HEK293 (cell line): ENCODE results near the gene CSRP1.
A peak's percentile ranks its signal among the peaks of the same experiment; 100 is the strongest.

Experiments
- GLI4 ChIP-seq: fragments of 450-650 bp; formaldehyde crosslinking; IDR thresholded peaks from 2 replicates; pipeline ENCODE4 v1.5.1; 2016; ENCODE audit warnings: missing biosample characterization, missing genetic modification characterization
- GLIS2 ChIP-seq: fragments of 450-650 bp; formaldehyde crosslinking; IDR thresholded peaks from 2 replicates; pipeline ENCODE4 v1.5.1; 2016; ENCODE audit warnings: missing biosample characterization, missing genetic modification characterization
- IKZF3 ChIP-seq: fragments of 450-650 bp; IDR thresholded peaks from 2 replicates; pipeline ENCODE4 v1.5.0; 2018; ENCODE audit warnings: missing biosample characterization, mild to moderate bottlenecking, missing genetic modification characterization, moderate library complexity
- OSR2 ChIP-seq: fragments of 450-650 bp; formaldehyde crosslinking; IDR thresholded peaks from 2 replicates; pipeline ENCODE4 v1.5.1; 2016; ENCODE audit warnings: missing biosample characterization, missing genetic modification characterization
- OVOL3 ChIP-seq: fragments of 450-650 bp; formaldehyde crosslinking; IDR thresholded peaks from 2 replicates; pipeline ENCODE4 v1.5.1; 2016; ENCODE audit warnings: missing biosample characterization, missing genetic modification characterization
- PRDM10 ChIP-seq: fragments of 450-650 bp; formaldehyde crosslinking; IDR thresholded peaks from 2 replicates; pipeline ENCODE4 v1.5.1; 2016; ENCODE audit warnings: missing biosample characterization, missing genetic modification characterization
- SP7 ChIP-seq: fragments of 450-650 bp; formaldehyde crosslinking; IDR thresholded peaks from 2 replicates; pipeline ENCODE4 v1.5.1; 2016; ENCODE audit warnings: missing biosample characterization, missing genetic modification characterization
- TRIM28 ChIP-seq: IDR thresholded peaks from 2 replicates; pipeline ENCODE4 v1.6.1; 2011; ENCODE audit warnings: low read length, control low read depth, borderline replicate concordance
- WT1 ChIP-seq: fragments of 450-650 bp; formaldehyde crosslinking; IDR thresholded peaks from 2 replicates; pipeline ENCODE4 v1.5.1; 2016; ENCODE audit warnings: missing biosample characterization, missing genetic modification characterization
- ZBTB17 ChIP-seq: fragments of 450-650 bp; formaldehyde crosslinking; IDR thresholded peaks from 2 replicates; pipeline ENCODE4 v1.5.1; 2016; ENCODE audit warnings: missing biosample characterization, missing genetic modification characterization
- ZBTB21 ChIP-seq: fragments of 450-650 bp; formaldehyde crosslinking; IDR thresholded peaks from 2 replicates; pipeline ENCODE4 v1.5.1; 2017; ENCODE audit warnings: missing biosample characterization, missing genetic modification characterization
- ZBTB48 ChIP-seq: fragments of 450-650 bp; formaldehyde crosslinking; IDR thresholded peaks from 2 replicates; pipeline ENCODE4 v1.5.1; 2016; ENCODE audit warnings: missing biosample characterization, missing genetic modification characterization
- ZNF10 ChIP-seq: fragments of 450-650 bp; formaldehyde crosslinking; IDR thresholded peaks from 2 replicates; pipeline ENCODE4 v1.5.1; 2017; ENCODE audit warnings: missing biosample characterization, missing genetic modification characterization
- ZNF112 ChIP-seq: fragments of 450-650 bp; formaldehyde crosslinking; IDR thresholded peaks from 2 replicates; pipeline ENCODE4 v1.5.0; 2017; ENCODE audit warnings: missing biosample characterization, missing genetic modification characterization
- ZNF132 ChIP-seq: fragments of 450-650 bp; formaldehyde crosslinking; IDR thresholded peaks from 2 replicates; pipeline ENCODE4 v1.5.1; 2017; ENCODE audit warnings: missing biosample characterization, missing genetic modification characterization, borderline replicate concordance
- ZNF138 ChIP-seq: fragments of 450-650 bp; formaldehyde crosslinking; IDR thresholded peaks from 2 replicates; pipeline ENCODE4 v1.5.1; 2016; ENCODE audit warnings: missing biosample characterization, missing genetic modification characterization, borderline replicate concordance
- ZNF19 ChIP-seq: fragments of 450-650 bp; formaldehyde crosslinking; IDR thresholded peaks from 2 replicates; pipeline ENCODE4; 2016; ENCODE audit warnings: missing biosample characterization, missing genetic modification characterization, low read depth
- ZNF211 ChIP-seq: fragments of 450-650 bp; formaldehyde crosslinking; IDR thresholded peaks from 2 replicates; pipeline ENCODE4 v1.5.1; 2016; ENCODE audit warnings: low read depth, missing biosample characterization, missing genetic modification characterization
- ZNF24 ChIP-seq: fragments of 450-650 bp; formaldehyde crosslinking; IDR thresholded peaks from 2 replicates; pipeline ENCODE4 v1.5.1; 2016; ENCODE audit warnings: missing biosample characterization, missing genetic modification characterization
- ZNF248 ChIP-seq: fragments of 450-650 bp; formaldehyde crosslinking; IDR thresholded peaks from 2 replicates; pipeline ENCODE4 v1.5.1; 2017; ENCODE audit warnings: missing biosample characterization, missing genetic modification characterization
- ZNF292 ChIP-seq: fragments of 450-650 bp; formaldehyde crosslinking; IDR thresholded peaks from 2 replicates; pipeline ENCODE4 v1.5.1; 2016; ENCODE audit warnings: low read depth, missing biosample characterization, missing genetic modification characterization, borderline replicate concordance
- ZNF302 ChIP-seq: fragments of 450-650 bp; formaldehyde crosslinking; IDR thresholded peaks from 2 replicates; pipeline ENCODE4 v1.5.1; 2016; ENCODE audit warnings: missing biosample characterization, missing genetic modification characterization, low read depth
- ZNF610 ChIP-seq: fragments of 450-650 bp; formaldehyde crosslinking; IDR thresholded peaks from 2 replicates; pipeline ENCODE4 v1.5.1; 2016; ENCODE audit warnings: missing biosample characterization, missing genetic modification characterization, borderline replicate concordance
- ZNF621 ChIP-seq: fragments of 450-650 bp; formaldehyde crosslinking; IDR thresholded peaks from 2 replicates; pipeline ENCODE4 v1.5.1; 2017; ENCODE audit warnings: missing biosample characterization, missing genetic modification characterization
- ZNF664 ChIP-seq: fragments of 450-650 bp; formaldehyde crosslinking; IDR thresholded peaks from 2 replicates; pipeline ENCODE4 v1.5.1; 2016; ENCODE audit warnings: missing biosample characterization, missing genetic modification characterization
- ZNF704 ChIP-seq: fragments of 450-650 bp; formaldehyde crosslinking; IDR thresholded peaks from 2 replicates; pipeline ENCODE4 v1.5.1; 2016; ENCODE audit warnings: missing biosample characterization, missing genetic modification characterization
- ZNF768 ChIP-seq: fragments of 450-650 bp; formaldehyde crosslinking; IDR thresholded peaks from 2 replicates; pipeline ENCODE4 v1.5.1; 2018; ENCODE audit warnings: missing biosample characterization, mild to moderate bottlenecking, missing genetic modification characterization
- ZNF843 ChIP-seq: fragments of 450-650 bp; formaldehyde crosslinking; IDR thresholded peaks from 2 replicates; pipeline ENCODE4 v1.5.1; 2016; ENCODE audit warnings: missing biosample characterization, missing genetic modification characterization
- TF ChIP-seq, protein P1 (sequence below): fragments of 450-650 bp; formaldehyde crosslinking; IDR thresholded peaks from 2 replicates; pipeline ENCODE4 v1.5.1; 2016; ENCODE audit warnings: missing biosample characterization, missing genetic modification characterization
- TF ChIP-seq, protein P2 (sequence below): fragments of 450-650 bp; formaldehyde crosslinking; IDR thresholded peaks from 2 replicates; pipeline ENCODE4 v1.5.1; 2016; ENCODE audit warnings: missing biosample characterization, missing genetic modification characterization
- TF ChIP-seq, protein P3 (sequence below): fragments of 450-650 bp; formaldehyde crosslinking; IDR thresholded peaks from 2 replicates; pipeline ENCODE4 v1.5.1; 2017; ENCODE audit warnings: missing biosample characterization, mild to moderate bottlenecking, missing genetic modification characterization, moderate library complexity

CSRP1 gene

DNA sequence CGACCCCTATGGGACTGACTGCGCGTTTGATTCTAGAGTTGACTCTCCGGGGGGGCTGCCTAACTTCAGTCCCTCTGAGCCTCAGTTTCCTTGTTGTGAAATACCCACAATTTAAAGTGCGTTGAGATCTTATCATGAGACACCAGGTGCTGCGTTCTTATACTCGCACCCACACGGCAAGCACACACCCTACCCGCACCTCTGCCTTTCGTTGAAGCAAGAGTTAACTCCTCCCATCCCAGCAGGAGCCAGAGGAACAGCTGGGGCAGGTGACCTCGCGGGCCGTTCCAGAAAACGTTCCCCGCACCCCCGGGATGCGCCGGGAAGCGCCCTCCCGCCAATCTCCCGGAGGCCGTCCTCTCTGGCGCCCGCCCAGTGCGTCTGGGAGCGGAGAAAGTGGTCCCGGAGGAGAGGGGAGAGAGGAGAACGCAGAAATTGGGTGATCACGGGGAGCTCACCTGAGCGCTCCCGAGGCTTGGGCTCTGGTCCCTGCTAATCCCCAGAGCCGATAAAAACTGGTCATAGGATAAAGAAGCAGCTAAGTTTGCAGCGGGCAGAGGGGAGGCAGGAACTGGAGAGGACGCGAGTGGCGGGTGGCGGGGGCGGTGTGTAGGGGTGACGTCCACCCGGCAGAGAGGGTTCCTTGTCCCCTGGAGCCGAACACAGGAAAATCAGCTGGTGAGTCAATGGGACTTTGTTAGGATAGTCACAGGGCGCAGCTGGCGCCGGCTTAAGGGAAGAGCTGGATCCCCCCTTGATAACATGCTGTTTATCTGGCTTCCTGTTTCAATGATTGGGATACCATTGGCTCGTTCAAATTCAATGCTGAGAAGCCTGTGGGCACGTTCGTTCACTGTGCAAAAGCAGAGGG, 32.9 kb upstream of the CSRP1 start (continued):
- TF ChIP-seq ZNF112 (tag by site-specific recombination): no peak
- TF ChIP-seq ZBTB17 (tag by site-specific recombination): peak; percentile 80
- TF ChIP-seq ZBTB21 (tag by site-specific recombination): no peak
- TF ChIP-seq SP7 (tag by site-specific recombination): peak; percentile 58
- no peak for TF ChIP-seq ZNF768 (tag by site-specific recombination)
- TF ChIP-seq GLI4 (tag by site-specific recombination): no peak
- TF ChIP-seq ZNF610: no peak
- no peak for TF ChIP-seq ZNF248 (tag by site-specific recombination)
- no peak for TF ChIP-seq OVOL3 (tag by site-specific recombination)
- no peak; the same call in 1 of the 2 replicates for TF ChIP-seq ZNF10
- TF ChIP-seq TRIM28: no peak
- no peak for TF ChIP-seq ZNF704
- TF ChIP-seq, protein P1, sequence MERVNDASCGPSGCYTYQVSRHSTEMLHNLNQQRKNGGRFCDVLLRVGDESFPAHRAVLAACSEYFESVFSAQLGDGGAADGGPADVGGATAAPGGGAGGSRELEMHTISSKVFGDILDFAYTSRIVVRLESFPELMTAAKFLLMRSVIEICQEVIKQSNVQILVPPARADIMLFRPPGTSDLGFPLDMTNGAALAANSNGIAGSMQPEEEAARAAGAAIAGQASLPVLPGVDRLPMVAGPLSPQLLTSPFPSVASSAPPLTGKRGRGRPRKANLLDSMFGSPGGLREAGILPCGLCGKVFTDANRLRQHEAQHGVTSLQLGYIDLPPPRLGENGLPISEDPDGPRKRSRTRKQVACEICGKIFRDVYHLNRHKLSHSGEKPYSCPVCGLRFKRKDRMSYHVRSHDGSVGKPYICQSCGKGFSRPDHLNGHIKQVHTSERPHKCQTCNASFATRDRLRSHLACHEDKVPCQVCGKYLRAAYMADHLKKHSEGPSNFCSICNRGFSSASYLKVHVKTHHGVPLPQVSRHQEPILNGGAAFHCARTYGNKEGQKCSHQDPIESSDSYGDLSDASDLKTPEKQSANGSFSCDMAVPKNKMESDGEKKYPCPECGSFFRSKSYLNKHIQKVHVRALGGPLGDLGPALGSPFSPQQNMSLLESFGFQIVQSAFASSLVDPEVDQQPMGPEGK: peak; percentile 86
- peak; percentile 51; the same call in 1 of the 2 replicates for TF ChIP-seq ZNF843
- no peak for TF ChIP-seq OSR2 (tag by site-specific recombination)
- peak; percentile 99 for TF ChIP-seq PRDM10
- TF ChIP-seq ZNF664: no peak
- TF ChIP-seq IKZF3 (tag by site-specific recombination): peak; percentile 27; the same call in 1 of the 2 replicates
- peak; percentile 71; the same call in 1 of the 2 replicates for TF ChIP-seq ZBTB48 (tag by site-specific recombination)
- TF ChIP-seq ZNF19 (tag by site-specific recombination): no peak
- no peak for TF ChIP-seq ZNF211 (tag by site-specific recombination)
- TF ChIP-seq, protein P2, sequence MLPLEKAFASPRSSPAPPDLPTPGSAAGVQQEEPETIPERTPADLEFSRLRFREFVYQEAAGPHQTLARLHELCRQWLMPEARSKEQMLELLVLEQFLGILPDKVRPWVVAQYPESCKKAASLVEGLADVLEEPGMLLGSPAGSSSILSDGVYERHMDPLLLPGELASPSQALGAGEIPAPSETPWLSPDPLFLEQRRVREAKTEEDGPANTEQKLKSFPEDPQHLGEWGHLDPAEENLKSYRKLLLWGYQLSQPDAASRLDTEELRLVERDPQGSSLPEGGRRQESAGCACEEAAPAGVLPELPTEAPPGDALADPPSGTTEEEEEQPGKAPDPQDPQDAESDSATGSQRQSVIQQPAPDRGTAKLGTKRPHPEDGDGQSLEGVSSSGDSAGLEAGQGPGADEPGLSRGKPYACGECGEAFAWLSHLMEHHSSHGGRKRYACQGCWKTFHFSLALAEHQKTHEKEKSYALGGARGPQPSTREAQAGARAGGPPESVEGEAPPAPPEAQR (tag by site-specific recombination): no peak
- no peak for TF ChIP-seq ZNF292 (tag by site-specific recombination)
- TF ChIP-seq ZNF302 (tag by site-specific recombination): no peak
- TF ChIP-seq ZNF24 (tag by site-specific recombination): peak; percentile 11; the same call in 1 of the 2 replicates
- TF ChIP-seq ZNF138 (tag by site-specific recombination): no peak
- peak; percentile 58 for TF ChIP-seq WT1 (tag by site-specific recombination)
- no peak for TF ChIP-seq ZNF132
- no peak for TF ChIP-seq ZNF621 (tag by site-specific recombination)
- TF ChIP-seq GLIS2 (tag by site-specific recombination): peak; percentile 83
- TF ChIP-seq, protein P3, sequence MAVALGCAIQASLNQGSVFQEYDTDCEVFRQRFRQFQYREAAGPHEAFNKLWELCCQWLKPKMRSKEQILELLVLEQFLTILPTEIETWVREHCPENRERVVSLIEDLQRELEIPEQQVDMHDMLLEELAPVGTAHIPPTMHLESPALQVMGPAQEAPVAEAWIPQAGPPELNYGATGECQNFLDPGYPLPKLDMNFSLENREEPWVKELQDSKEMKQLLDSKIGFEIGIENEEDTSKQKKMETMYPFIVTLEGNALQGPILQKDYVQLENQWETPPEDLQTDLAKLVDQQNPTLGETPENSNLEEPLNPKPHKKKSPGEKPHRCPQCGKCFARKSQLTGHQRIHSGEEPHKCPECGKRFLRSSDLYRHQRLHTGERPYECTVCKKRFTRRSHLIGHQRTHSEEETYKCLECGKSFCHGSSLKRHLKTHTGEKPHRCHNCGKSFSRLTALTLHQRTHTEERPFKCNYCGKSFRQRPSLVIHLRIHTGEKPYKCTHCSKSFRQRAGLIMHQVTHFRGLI: no peak
